Right ventricle myocardium superior (tissue), 1 donor: ENCODE measurements around the gene ARTN. TPM values are rescaled to one million over a fixed set of nuclear protein-coding genes. Genes with fewer than 3 reads are reported as not detected.
A peak's percentile ranks its signal among the peaks of the same experiment; 100 is the strongest.

Experiments used
- ATAC-seq: fragments of 200-7000 bp; cut with Tn5 transposase; one replicate; pipeline ENCODE4 v1.9.1; 2020; ENCODE audit warnings: mild to moderate bottlenecking; ENCODE audit not compliant: poor library complexity
- DNase-seq: peaks from one replicate; pipeline ENCODE4 v3.0.0-alpha.2; 2020
- intact Hi-C: fragments of 100-400 bp; cut with DNase I; formaldehyde crosslinking; loops from one replicate; pipeline ENCODE4 v1.11.2; 2022
- total RNA-seq: library from RNA; stranded (reverse); fragmentation: NEBNext Ultra II Directional; extraction: Animal tissue kit (Norgen Biotek cat#: 25700); gene quantifications from one replicate; pipeline ENCODE4 v1.2.1, GENCODE V29; 2021
- donor health status: DM: no; HTN: yes; CAD: no; lungs with severe emphysema.

ARTN gene
- total RNA-seq, 1 donor from 2014 or later: not detected

- ATAC-seq (peak; percentile 69), DNase-seq (peak; percentile 69)
- intact Hi-C loops: loop anchor here (10.0 kb wide), 1 partner anchor 414 kb away; no protein-coding TSS in a partner anchor
Observed at GRCh38 chr1:43938892-43939587, 5.4 kb downstream of the ARTN start.

- no peak for ATAC-seq
- no peak for DNase-seq
- intact Hi-C loops: no loop called here
Observed at GRCh38 chr1:43942411-43942810, 8.8 kb downstream of the ARTN start.

- DNase-seq: no peak
- no peak for ATAC-seq
- intact Hi-C loops: no loop called here
Observed at GRCh38 chr1:43944860-43945259, 11.3 kb downstream of the ARTN start.

GRCh38 chr1:43945674-43946235 is 12.2 kb downstream of the ARTN start:
- intact Hi-C loops: no loop called here
- ATAC-seq (no peak), DNase-seq (no peak)

GRCh38 chr1:43946236-43947060 is 12.8 kb downstream of the ARTN start, which contains the start of gene IPO13:
IPO13 (plus strand) TSS chr1:43946950; CDS start chr1:43947601, 651 bp downstream.
- ATAC-seq: peak; percentile 96
- intact Hi-C loops: no loop called here
- DNase-seq: peak; percentile 97

- ATAC-seq (peak; percentile 61), DNase-seq (peak; percentile 71)
- intact Hi-C loops: no loop called here
Observed at GRCh38 chr1:43947061-43947873, 13.7 kb downstream of the ARTN start.

- no peak for DNase-seq
- no peak for ATAC-seq
- intact Hi-C loops: no loop called here
Observed at GRCh38 chr1:43947874-43948437, 14.4 kb downstream of the ARTN start.

- no peak for ATAC-seq
- DNase-seq: peak; percentile 54
- intact Hi-C loops: no loop called here
Observed at GRCh38 chr1:43949678-43950077, 16.1 kb downstream of the ARTN start.

GRCh38 chr1:43951021-43951985 is 17.7 kb downstream of the ARTN start:
- intact Hi-C loops: no loop called here
- no peak for ATAC-seq
- no peak for DNase-seq

GRCh38 chr1:43952731-43953346 is 19.2 kb downstream of the ARTN start:
- intact Hi-C loops: no loop called here
- no peak for DNase-seq
- no peak for ATAC-seq

- ATAC-seq: no peak
- DNase-seq: no peak
- intact Hi-C loops: no loop called here
Observed at GRCh38 chr1:43953361-43953760, 19.8 kb downstream of the ARTN start.

- DNase-seq: no peak
- no peak for ATAC-seq
- intact Hi-C loops: no loop called here
Observed at GRCh38 chr1:43954036-43954435, 20.4 kb downstream of the ARTN start.

- intact Hi-C loops: no loop called here
- no peak for DNase-seq
- ATAC-seq: no peak
Observed at GRCh38 chr1:43956234-43956633, 22.6 kb downstream of the ARTN start.

- no peak for DNase-seq
- intact Hi-C loops: no loop called here
Observed at GRCh38 chr1:43957407-43958040, 23.9 kb downstream of the ARTN start.

GRCh38 chr1:43958351-43959255 is 25.0 kb downstream of the ARTN start:
- intact Hi-C loops: no loop called here
- no peak for ATAC-seq
- DNase-seq: no peak

More at GRCh38 chr1:43957407-43958040, 23.9 kb downstream of the ARTN start:
- no peak for ATAC-seq

GRCh38 chr1:43960798-43961197 is 27.2 kb downstream of the ARTN start:
- intact Hi-C loops: no loop called here
- DNase-seq (no peak), ATAC-seq (no peak)
